T-helper 9 cell (primary cell): Measurements from ENCODE around the gene BCORL1.
A peak's percentile ranks its signal among the peaks of the same experiment; 100 is the strongest.

Source experiments
- DNase-seq: peaks from one replicate; pipeline ENCODE4 v3.0.0-alpha.2; 2020
- total RNA-seq, 2 donors: gene quantifications; one replicate each; lab custom pipeline; 2026; lab: John Stamatoyannopoulos, UW

The BCORL1 gene, protein sequence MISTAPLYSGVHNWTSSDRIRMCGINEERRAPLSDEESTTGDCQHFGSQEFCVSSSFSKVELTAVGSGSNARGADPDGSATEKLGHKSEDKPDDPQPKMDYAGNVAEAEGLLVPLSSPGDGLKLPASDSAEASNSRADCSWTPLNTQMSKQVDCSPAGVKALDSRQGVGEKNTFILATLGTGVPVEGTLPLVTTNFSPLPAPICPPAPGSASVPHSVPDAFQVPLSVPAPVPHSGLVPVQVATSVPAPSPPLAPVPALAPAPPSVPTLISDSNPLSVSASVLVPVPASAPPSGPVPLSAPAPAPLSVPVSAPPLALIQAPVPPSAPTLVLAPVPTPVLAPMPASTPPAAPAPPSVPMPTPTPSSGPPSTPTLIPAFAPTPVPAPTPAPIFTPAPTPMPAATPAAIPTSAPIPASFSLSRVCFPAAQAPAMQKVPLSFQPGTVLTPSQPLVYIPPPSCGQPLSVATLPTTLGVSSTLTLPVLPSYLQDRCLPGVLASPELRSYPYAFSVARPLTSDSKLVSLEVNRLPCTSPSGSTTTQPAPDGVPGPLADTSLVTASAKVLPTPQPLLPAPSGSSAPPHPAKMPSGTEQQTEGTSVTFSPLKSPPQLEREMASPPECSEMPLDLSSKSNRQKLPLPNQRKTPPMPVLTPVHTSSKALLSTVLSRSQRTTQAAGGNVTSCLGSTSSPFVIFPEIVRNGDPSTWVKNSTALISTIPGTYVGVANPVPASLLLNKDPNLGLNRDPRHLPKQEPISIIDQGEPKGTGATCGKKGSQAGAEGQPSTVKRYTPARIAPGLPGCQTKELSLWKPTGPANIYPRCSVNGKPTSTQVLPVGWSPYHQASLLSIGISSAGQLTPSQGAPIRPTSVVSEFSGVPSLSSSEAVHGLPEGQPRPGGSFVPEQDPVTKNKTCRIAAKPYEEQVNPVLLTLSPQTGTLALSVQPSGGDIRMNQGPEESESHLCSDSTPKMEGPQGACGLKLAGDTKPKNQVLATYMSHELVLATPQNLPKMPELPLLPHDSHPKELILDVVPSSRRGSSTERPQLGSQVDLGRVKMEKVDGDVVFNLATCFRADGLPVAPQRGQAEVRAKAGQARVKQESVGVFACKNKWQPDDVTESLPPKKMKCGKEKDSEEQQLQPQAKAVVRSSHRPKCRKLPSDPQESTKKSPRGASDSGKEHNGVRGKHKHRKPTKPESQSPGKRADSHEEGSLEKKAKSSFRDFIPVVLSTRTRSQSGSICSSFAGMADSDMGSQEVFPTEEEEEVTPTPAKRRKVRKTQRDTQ (N-terminal part only)
- 5.3 to 5.5 reads per million in 2 donors for total RNA-seq

DNA sequence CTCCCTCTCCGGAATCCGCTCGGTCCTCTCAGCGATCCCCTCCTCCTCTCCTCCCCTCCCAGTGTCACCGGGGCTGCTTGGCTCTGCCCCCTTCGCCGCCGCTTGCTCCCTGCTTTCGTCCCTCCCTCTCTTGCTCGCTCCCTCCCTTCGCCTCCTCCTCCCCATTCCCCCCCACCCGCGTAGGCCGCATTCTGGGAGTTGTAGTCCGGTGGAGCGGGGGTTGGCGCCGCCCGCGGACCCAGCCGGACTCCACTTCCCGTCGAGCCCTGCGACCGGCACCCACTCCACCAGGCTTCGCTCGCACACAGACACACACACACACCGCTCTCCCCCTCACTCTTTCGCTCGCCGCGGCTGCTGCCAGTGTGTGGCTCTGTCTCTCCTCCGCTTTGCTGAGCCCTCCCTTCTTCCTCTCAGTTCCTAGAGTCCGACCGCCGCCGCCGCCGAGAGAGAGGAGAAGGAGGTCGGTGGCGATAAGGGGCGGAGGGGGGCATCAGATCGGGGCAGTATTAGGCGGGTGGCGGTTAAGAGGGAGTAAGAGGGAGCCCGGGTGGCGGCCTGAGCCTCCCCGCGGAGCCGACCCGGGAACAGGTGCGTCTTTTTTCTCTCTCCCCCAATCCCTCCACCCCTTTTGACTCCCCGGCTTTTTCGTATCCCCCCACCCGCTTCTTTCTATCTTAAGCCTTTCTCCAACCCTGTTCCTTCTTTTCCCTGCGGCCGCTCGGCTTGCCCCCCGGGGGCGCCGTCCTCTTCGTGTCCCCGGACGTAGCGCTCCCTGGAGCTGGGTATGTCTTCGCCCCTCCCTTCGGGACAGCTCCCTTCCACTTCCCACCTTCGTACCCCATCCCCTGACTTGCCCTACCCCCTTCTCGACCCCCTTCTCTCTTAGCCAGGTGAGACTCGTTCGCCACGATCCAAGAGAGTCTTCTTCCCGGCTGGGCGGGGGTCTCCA, at the start of gene BCORL1:
BCORL1 (plus strand) TSS at position 336 of the 952 bp plus-strand sequence. CDS start 22,597 bp downstream, outside the sequence.
- peak; percentile 77 for DNase-seq

DNA sequence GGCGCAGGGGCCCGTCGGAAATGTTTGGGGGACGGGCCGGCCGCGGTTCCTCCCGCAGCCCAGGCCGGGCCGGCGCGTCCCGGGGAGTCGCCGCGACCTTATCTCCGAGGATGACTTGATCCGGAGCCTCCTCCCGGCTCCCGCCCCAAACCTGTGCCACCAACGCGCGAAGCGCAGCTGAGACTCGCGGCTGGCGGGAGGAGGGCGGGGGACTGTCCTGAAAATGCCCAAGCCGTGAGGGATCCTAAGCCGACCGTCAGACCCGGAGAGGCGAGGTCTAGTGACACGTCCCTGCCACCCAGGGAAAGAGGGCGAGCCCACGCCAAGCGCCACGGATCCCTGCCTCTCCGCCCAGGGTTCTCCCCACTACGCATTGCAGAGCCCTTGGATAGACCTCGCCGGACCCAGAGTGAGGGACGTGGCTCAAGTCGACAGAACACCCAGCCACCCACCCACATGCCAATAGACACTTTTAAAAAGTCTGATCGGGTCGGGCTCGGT, 49.6 kb upstream of the BCORL1 start:
- no peak for DNase-seq

- no peak for DNase-seq
Measured at GRCh38 chrX:129933700-129934099, 48.7 kb upstream of the BCORL1 start.

GRCh38 chrX:129934461-129934860, 48.0 kb upstream of the BCORL1 start:
- no peak for DNase-seq

DNA sequence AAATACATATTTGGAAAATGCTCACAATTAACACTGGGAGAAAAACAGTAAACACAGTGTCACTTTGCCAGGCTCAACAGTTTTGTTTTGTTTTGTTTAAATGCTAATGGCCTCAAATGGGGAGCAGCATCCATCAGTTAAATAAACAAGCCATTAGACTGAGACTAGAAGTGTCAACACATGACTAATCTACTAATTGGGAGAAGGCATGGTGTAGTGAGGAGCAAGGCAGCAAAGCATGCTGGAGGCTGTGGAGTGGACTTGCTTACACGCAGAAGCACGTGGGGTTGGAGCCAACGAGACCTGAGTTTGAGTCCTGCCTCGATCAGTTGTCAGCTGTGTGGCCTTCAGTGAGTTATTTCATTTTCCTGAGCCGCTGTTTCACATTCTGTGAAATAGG, 47.5 kb upstream of the BCORL1 start:
- DNase-seq: no peak

GRCh38 chrX:129938081-129938480, 44.4 kb upstream of the BCORL1 start:
- DNase-seq: no peak

GRCh38 chrX:129939986-129940385, 42.4 kb upstream of the BCORL1 start:
- no peak for DNase-seq

GRCh38 chrX:129940721-129941120, 41.7 kb upstream of the BCORL1 start:
- no peak for DNase-seq

- no peak for DNase-seq
Measured at GRCh38 chrX:129945131-129945530, 37.3 kb upstream of the BCORL1 start.

- DNase-seq: no peak
Measured at GRCh38 chrX:129953334-129953648, 29.1 kb upstream of the BCORL1 start.

DNA sequence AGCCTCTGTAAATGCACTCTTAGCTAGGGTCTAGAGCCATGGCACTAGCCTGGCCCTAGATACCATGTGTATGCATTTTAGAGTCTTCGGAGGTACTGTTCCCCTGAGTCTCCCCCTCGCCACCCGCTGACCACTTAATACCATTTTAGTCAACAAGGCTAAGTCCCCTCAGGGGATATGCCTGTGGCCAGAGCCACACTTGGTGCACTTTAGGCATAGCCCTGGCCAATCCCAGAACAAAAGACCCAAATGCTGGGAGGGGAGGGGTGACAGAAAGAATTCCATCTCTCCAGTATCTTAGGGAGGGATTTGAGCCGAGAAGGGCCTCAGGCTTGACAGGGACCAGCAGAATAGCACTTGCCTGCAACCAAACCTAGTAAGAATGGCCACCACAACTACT, 28.6 kb upstream of the BCORL1 start:
- no peak for DNase-seq

- no peak for DNase-seq
Measured at GRCh38 chrX:129954804-129955203, 27.6 kb upstream of the BCORL1 start.

DNA sequence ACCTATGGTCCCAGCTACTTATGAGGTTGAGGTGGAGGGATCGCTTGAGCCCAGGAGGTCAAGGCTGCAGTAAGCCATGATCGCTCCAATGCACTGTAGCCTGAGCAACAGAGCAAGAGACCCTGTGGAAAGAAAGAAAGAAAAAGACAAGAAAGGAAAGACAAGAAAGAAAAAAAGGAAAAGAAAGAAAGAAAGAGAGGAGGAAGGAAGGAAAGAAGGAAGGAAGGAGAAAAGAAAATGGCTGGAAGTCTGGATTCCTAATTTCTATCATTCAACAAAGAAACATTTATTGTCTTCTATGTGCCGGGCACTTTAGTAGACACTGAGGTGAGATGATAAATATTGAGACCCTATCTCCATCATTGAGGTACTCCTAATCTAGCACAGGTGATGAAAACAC, 26.8 kb upstream of the BCORL1 start:
- DNase-seq: no peak

GRCh38 chrX:129956145-129956544, 26.3 kb upstream of the BCORL1 start:
- no peak for DNase-seq

DNA sequence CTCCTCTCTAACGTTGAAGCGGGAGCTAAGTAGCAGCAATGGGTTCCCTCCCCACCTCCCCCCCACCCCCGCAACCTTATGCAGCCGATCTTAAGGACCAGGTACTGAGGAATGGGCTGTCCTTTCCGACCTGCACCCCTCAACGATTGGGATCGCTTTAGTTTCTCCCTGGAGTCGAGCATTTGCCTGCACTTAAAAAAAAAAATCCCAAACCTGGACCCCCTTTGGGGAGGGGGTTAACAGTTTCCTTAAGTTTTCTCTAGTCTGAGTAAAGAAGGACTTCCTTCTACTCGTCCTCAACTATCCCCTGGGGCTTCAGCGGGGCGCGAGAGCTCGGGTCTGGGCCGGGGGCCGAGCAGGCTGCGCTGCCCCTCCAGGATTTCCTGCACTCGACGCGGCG, 25.7 kb upstream of the BCORL1 start:
- no peak for DNase-seq

DNA sequence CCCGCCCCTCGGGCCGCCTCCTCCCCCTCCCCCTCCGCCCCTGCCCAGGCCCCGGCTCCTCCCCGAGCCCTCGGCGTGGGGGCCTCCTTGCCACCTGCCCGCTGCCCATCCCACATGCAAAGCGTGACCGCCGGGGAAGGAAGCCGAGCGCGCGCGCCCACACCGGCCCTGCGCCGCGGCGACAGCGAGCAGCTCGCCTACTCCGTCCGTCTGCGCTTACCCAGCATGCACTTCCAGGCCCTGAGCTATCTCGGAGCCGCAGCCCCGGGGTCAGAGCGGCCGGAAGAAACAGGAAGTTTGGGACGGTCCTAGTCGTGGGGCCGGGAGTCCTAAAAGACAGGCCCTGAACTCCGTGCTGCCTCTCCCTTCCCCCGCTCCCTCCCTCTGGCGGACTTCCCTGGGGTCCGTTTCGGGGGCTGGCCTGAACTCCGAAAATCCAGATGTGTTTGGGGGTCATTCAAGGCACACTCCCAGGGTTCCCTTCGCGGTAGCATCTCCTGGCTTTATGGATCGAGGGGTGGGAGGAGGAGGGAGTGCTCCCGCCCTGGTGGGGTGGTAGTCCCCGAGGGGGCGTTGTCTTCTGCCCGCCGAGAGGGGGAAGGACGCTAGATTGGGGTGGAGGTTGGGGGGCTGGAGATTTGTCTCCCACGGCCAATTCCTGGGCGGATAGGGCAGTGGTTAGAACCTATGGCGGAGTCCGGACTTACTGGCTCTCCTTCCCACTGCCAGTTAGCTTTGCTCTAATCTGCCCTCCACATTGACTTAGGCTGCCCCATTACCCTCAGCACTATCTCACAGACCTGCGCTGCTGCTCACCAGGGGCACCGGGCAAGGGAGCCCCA, 25.0 kb upstream of the BCORL1 start:
- peak; percentile 24 for DNase-seq

DNA sequence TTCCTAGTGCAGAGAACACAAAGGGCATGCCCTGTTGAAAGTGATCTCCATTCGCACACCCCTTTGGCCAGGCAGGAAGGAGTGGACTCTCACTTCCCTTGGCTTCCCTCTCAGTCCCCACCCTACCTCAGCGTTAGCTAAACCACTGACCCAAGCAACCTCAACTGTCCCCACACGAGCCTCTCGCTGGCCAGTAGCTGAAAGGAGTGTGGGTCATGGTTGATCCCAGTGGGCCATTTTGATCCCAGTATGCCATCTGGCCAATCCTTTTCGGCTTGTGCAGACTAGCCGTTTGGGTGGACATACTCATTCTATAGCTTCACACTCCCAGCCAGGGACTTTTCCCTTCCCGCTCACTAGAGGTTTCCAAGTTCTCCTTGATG, 24.4 kb upstream of the BCORL1 start:
- DNase-seq: no peak

DNA sequence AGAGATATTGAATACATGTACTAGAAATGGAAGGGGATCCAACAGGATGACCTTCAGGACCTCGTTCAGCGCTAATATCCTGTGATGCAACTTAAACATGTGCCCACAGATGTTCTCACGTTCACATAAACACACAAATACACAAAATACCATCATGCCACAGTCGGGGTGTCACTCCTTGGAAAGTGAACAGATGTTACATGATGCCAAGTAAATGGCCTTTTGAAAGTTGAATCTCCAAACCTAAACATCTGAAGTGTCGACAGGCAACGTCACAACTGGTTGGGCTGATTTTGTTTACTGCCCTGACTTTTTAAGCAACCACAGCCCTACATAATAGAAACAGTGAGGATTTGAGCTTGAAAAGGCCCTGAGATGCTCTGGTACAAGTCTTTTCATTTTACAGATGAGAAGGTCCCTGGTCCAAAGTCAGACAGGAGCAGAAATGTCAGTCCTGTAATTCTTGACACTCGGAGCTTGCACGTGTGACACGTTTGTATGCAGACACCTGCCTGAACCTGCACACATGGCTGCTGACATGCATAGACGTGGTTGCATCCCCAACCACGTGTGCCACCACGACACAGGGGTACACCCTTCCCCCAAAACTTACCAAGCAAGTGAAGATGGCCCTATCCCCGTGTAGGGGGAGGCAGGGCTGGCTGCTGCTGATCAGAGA, 23.5 kb upstream of the BCORL1 start:
- no peak for DNase-seq

DNA sequence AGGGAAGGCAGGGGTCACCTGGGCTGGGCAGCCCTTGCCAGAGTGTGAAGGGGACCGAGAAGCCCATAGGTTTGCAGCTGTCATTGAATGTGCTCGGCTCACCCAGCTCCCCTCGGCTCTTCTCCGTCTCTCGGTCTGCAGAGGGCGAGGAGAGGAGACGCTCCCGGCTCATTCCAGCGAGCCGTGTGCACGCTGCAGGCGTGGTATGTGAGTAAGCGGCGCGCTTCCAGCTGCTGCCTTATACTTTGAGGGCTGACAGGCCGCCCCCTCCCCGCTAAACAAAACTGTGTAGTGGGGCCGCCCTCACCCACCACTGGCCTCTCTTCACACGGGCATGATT, 23.0 kb upstream of the BCORL1 start:
- DNase-seq: no peak
